ENCODE data around the gene AOAH.
"Not testable (repeated sequence)": the region's sequence is repeated elsewhere in the genome, so short reads cannot be mapped to it uniquely, and the experiment has no call there.

The AOAH gene

DNA sequence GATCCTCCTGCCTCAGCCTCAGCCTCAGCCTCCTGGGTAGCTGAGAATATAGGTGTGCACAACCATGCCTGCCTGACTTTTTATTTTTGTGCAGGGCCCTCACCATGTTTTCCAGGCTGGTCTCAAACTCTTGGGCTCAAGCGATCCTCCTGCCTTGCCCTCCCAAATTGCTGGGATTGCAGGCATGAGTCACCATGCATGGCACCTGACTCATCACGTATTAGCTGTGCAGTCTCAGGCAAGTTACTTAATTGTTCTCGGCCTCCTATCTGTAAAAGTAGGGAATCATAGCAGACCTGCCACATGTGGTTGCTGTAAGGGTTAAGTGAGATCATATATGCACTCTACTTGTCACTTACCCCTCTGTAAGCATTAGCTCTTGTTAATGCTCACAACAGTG is 217.5 kb downstream of the AOAH start:
- Histone ChIP-seq H3K36me3 (ENCODE audit: control insufficient read depth, insufficient read depth, low read length) (no peaks in the 10 kb centered on the region), H3K4me1 (ENCODE audit: control insufficient read depth, insufficient read depth, low read length, poor library complexity, severe bottlenecking) (no peaks in the 10 kb centered on the region), H3K9me3 (ENCODE audit: control insufficient read depth, low read length) (no peaks in the 10 kb centered on the region), H3K27me3 (replicated peaks; ENCODE audit: control insufficient read depth, insufficient read depth, low read length, poor library complexity, severe bottlenecking) (no peaks in the 10 kb centered on the region), H3K27ac (ENCODE audit: insufficient read depth, low read length, poor library complexity, severe bottlenecking) (no peak overlapping the region), H3K4me3 (ENCODE audit: insufficient read depth, low read depth, low read length, poor library complexity, severe bottlenecking) (no peak overlapping the region)
- no peak for DNase-seq

DNA sequence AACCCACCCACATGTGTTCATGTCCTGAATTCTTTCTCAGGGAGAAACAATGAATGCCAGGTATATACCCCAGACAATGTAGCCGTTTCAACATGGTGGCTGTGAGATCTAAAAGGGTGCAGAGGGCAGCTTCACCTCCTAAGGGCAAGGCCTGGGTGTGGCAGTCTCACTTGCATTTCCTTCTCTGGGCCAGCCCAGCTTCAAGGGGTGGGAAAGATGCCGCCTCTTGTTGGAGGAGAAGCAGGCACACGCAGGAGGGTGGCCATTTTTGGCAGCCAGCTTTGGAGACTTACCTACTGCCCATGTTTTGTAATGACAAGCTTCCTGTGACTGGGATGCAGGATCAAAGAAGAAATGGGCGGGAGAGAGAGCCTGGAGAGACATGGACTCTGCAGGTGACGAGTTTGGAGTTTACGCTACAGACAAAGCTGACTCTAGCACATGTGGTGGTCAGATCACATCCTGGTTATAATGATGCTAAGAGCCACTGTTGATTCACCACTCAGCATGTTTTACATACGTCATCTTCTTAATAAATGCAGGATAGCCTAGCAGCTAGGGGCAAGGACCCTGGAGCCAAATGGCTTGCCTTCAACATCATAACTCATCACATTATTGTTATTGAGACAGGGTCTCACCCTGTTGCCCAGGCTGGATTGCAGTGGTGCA is 218.0 kb downstream of the AOAH start:
- Histone ChIP-seq H3K9me3 (ENCODE audit: control insufficient read depth, low read length) (no peaks in the 10 kb centered on the region), H3K27ac (ENCODE audit: insufficient read depth, low read length, poor library complexity, severe bottlenecking) (no peak overlapping the region), H3K27me3 (replicated peaks; ENCODE audit: control insufficient read depth, insufficient read depth, low read length, poor library complexity, severe bottlenecking) (no peaks in the 10 kb centered on the region), H3K36me3 (ENCODE audit: control insufficient read depth, insufficient read depth, low read length) (no peaks in the 10 kb centered on the region), H3K4me3 (ENCODE audit: insufficient read depth, low read depth, low read length, poor library complexity, severe bottlenecking) (no peak overlapping the region), H3K4me1 (ENCODE audit: control insufficient read depth, insufficient read depth, low read length, poor library complexity, severe bottlenecking) (no peaks in the 10 kb centered on the region)
- DNase-seq, result no peak

DNA sequence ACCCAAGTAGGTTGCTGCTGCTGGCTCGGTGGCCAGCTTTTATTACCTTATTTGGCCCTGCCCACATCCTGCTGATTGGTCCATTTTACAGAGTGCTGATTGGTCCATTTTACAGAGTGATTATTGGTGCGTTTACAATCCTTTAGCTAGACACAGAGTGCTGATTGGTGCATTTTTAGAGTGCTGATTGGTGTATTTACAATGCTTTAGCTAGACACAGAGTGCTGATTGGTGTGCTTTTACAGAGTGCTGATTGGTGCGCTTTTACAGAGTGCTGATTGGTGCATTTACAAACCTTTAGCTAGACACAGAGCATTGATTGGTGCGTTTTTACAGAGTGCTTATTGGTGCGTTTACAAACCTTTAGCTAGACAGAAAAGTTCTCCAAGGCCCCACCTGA is 219.7 kb downstream of the AOAH start:
- H3K36me3 ChIP-seq (ENCODE audit: control insufficient read depth, insufficient read depth, low read length); DNase-seq; H3K4me1 ChIP-seq (ENCODE audit: control insufficient read depth, insufficient read depth, low read length, poor library complexity, severe bottlenecking); H3K4me3 ChIP-seq (ENCODE audit: insufficient read depth, low read depth, low read length, poor library complexity, severe bottlenecking); H3K27me3 ChIP-seq (replicated peaks; ENCODE audit: control insufficient read depth, insufficient read depth, low read length, poor library complexity, severe bottlenecking); H3K27ac ChIP-seq (ENCODE audit: insufficient read depth, low read length, poor library complexity, severe bottlenecking); H3K9me3 ChIP-seq (ENCODE audit: control insufficient read depth, low read length): not testable (repeated sequence)

DNA sequence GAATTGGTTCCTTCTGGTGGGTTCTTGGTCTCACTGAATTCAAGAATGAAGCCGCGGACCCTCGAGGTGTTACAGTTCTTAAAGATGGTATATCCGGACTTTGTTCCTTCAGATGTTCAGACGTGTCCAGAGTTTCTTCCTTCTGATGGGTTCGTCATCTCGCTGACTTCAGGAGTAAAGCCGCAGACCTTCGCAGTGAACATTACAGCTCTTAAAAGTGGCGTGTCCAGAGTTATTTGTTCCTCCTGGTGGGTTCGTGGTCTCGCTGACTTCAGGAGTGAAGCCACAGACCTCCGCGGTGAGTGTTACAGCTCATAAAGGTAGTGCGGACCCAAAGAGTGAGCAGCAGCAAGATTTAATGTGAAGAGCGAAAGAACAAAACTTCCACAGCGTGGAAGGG is 220.1 kb downstream of the AOAH start:
- H3K9me3 ChIP-seq (ENCODE audit: control insufficient read depth, low read length); DNase-seq; H3K4me1 ChIP-seq (ENCODE audit: control insufficient read depth, insufficient read depth, low read length, poor library complexity, severe bottlenecking); H3K36me3 ChIP-seq (ENCODE audit: control insufficient read depth, insufficient read depth, low read length); H3K4me3 ChIP-seq (ENCODE audit: insufficient read depth, low read depth, low read length, poor library complexity, severe bottlenecking); H3K27me3 ChIP-seq (replicated peaks; ENCODE audit: control insufficient read depth, insufficient read depth, low read length, poor library complexity, severe bottlenecking); H3K27ac ChIP-seq (ENCODE audit: insufficient read depth, low read length, poor library complexity, severe bottlenecking): not testable (repeated sequence)

DNA sequence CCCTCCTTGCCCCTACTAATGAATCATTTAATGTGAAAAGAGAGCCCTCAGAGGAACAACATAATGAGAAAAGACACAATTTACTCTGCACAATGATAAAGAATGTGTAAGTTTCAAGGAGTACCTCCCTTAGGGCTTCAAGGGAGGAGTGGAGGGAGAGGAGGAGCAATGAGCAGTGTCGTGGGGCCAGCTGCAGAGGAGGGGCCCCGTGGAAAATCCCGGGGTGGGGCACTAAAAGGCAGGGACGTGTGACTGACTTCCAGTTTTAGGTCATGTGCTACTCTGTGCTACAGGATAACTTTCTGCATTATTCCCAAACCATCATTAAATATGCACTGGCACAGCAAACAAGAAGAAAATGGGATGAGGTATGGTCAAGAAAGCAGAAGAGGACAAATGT is 226.5 kb downstream of the AOAH start:
- Histone ChIP-seq H3K4me1 (ENCODE audit: control insufficient read depth, insufficient read depth, low read length, poor library complexity, severe bottlenecking) (no peaks in the 10 kb centered on the region), H3K9me3 (ENCODE audit: control insufficient read depth, low read length) (no peaks in the 10 kb centered on the region), H3K27ac (ENCODE audit: insufficient read depth, low read length, poor library complexity, severe bottlenecking) (no peak overlapping the region), H3K36me3 (ENCODE audit: control insufficient read depth, insufficient read depth, low read length) (no peaks in the 10 kb centered on the region), H3K27me3 (replicated peaks; ENCODE audit: control insufficient read depth, insufficient read depth, low read length, poor library complexity, severe bottlenecking) (no peaks in the 10 kb centered on the region), H3K4me3 (ENCODE audit: insufficient read depth, low read depth, low read length, poor library complexity, severe bottlenecking) (no peak overlapping the region)
- DNase-seq, result no peak

DNA sequence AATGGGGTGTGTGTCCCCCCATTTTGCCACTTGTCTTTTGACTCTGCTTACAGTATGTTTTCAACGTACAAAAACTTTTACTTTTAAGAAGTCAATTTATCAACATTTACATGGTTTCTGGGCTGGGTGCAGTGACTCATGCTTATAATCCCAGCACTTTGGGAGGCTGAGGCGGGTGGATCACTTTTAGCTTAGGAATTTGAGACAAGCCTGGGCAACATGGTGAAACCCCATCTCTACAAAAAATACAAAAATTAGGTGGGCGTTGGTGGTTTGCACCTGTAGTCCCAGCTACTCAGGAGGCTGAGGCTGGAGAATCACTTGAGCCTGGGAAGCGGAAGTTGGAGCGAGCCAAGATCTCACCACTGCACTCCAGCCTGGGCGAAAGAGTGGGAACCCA is 227.1 kb downstream of the AOAH start:
- H3K9me3 ChIP-seq (ENCODE audit: control insufficient read depth, low read length); H3K27ac ChIP-seq (ENCODE audit: insufficient read depth, low read length, poor library complexity, severe bottlenecking); DNase-seq; H3K4me3 ChIP-seq (ENCODE audit: insufficient read depth, low read depth, low read length, poor library complexity, severe bottlenecking); H3K36me3 ChIP-seq (ENCODE audit: control insufficient read depth, insufficient read depth, low read length); H3K4me1 ChIP-seq (ENCODE audit: control insufficient read depth, insufficient read depth, low read length, poor library complexity, severe bottlenecking); H3K27me3 ChIP-seq (replicated peaks; ENCODE audit: control insufficient read depth, insufficient read depth, low read length, poor library complexity, severe bottlenecking): not testable (repeated sequence)

DNA sequence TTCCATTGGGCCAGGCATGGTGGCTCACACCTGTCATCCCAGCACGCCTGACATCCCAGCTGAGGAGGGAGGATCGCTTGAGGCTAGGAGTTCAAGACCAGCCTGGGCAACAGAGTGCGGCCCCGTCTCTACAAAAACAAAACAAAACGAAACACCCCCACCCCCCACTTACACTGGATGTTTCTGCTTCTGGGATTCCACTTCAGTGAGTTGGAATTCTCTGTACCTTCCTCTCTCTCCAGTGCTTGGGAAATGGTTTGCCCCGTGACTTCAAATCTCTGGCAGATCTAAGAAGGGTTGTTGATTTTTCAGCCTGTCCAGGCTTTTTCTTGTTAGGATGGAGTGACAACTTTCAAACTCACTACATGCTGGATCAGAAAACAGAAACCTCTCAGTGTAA is 227.7 kb downstream of the AOAH start:
- Histone ChIP-seq H3K27me3 (replicated peaks; ENCODE audit: control insufficient read depth, insufficient read depth, low read length, poor library complexity, severe bottlenecking) (no peaks in the 10 kb centered on the region), H3K4me1 (ENCODE audit: control insufficient read depth, insufficient read depth, low read length, poor library complexity, severe bottlenecking) (no peaks in the 10 kb centered on the region), H3K36me3 (ENCODE audit: control insufficient read depth, insufficient read depth, low read length) (no peaks in the 10 kb centered on the region), H3K4me3 (ENCODE audit: insufficient read depth, low read depth, low read length, poor library complexity, severe bottlenecking) (no peak overlapping the region), H3K27ac (ENCODE audit: insufficient read depth, low read length, poor library complexity, severe bottlenecking) (no peak overlapping the region), H3K9me3 (ENCODE audit: control insufficient read depth, low read length) (no peaks in the 10 kb centered on the region)
- no peak for DNase-seq

DNA sequence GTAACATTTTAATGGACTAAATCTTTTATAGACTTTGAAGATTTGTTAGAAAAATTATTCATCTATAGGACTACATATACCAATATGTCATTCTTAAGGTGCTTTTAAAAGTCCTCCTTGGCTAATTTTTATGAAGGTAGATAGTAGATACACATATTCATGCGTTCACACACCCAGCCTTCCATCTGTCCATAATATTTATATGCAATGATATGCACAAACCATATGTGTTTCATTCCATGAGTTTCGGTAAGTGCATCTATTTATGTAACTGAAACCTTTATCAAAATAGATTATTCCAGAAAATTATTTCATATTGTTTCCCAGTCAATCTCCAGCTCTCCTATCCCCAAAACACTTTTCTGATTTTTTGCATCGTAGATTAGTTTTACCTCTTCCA is 233.0 kb downstream of the AOAH start:
- DNase-seq, result no peak
- no peaks in the 10 kb centered on the region for H3K4me1 ChIP-seq (ENCODE audit: control insufficient read depth, insufficient read depth, low read length, poor library complexity, severe bottlenecking)
- H3K9me3 ChIP-seq (ENCODE audit: control insufficient read depth, low read length), result no peaks in the 10 kb centered on the region
- H3K4me3 ChIP-seq (ENCODE audit: insufficient read depth, low read depth, low read length, poor library complexity, severe bottlenecking), result no peak overlapping the region
- no peaks in the 10 kb centered on the region for H3K27me3 ChIP-seq (replicated peaks; ENCODE audit: control insufficient read depth, insufficient read depth, low read length, poor library complexity, severe bottlenecking)
- no peak overlapping the region for H3K27ac ChIP-seq (ENCODE audit: insufficient read depth, low read length, poor library complexity, severe bottlenecking)
- no peaks in the 10 kb centered on the region for H3K36me3 ChIP-seq (ENCODE audit: control insufficient read depth, insufficient read depth, low read length)

DNA sequence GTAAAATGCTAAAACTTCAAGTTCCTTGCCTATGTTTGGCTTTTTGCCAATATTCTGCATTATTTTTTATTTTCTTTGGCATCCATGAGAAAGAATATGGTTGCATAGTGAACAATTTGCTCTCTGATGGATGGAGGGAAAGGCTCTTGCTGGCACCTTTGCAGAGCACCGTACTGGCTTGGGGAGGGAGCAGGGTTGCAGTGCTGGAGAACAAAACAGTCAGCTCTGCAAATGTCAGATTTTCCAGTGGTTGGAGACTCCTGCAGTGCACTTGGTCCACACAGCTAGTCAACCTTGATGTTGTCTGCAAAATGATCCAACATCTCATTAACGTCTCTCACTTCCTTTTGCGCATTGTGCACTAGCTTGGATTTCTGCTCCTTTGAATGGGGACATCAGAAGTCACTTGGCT is 233.9 kb downstream of the AOAH start:
- DNase-seq, result no peak
- H3K36me3 ChIP-seq (ENCODE audit: control insufficient read depth, insufficient read depth, low read length), result no peaks in the 10 kb centered on the region
- no peak overlapping the region for H3K4me3 ChIP-seq (ENCODE audit: insufficient read depth, low read depth, low read length, poor library complexity, severe bottlenecking)
- no peak overlapping the region for H3K27ac ChIP-seq (ENCODE audit: insufficient read depth, low read length, poor library complexity, severe bottlenecking)
- no peaks in the 10 kb centered on the region for H3K9me3 ChIP-seq (ENCODE audit: control insufficient read depth, low read length)
- no peaks in the 10 kb centered on the region for H3K27me3 ChIP-seq (replicated peaks; ENCODE audit: control insufficient read depth, insufficient read depth, low read length, poor library complexity, severe bottlenecking)
- no peaks in the 10 kb centered on the region for H3K4me1 ChIP-seq (ENCODE audit: control insufficient read depth, insufficient read depth, low read length, poor library complexity, severe bottlenecking)

DNA sequence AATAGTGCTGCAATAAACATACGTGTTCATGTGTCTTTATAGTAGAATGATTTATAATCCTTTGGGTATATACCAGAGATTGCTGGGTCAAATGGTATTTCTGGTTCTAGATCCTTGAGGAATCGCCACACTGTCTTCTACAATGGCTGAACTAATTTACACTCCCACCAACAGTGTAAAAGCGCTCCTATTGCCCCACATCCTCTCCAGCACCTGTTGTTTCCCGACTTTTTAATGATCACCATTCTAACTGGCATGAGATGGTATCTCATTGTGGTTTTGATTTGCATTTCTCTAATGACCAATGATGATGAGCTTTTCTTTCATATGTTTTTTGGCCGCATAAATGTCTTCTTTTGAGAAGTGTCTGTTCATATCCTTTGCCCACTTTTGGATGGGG is 235.6 kb downstream of the AOAH start:
- not testable (repeated sequence) for H3K27me3 ChIP-seq (replicated peaks; ENCODE audit: control insufficient read depth, insufficient read depth, low read length, poor library complexity, severe bottlenecking); H3K36me3 ChIP-seq (ENCODE audit: control insufficient read depth, insufficient read depth, low read length); H3K27ac ChIP-seq (ENCODE audit: insufficient read depth, low read length, poor library complexity, severe bottlenecking); H3K4me1 ChIP-seq (ENCODE audit: control insufficient read depth, insufficient read depth, low read length, poor library complexity, severe bottlenecking); DNase-seq; H3K9me3 ChIP-seq (ENCODE audit: control insufficient read depth, low read length); H3K4me3 ChIP-seq (ENCODE audit: insufficient read depth, low read depth, low read length, poor library complexity, severe bottlenecking)

All from effector memory CD4-positive, alpha-beta T cell (primary cell).